ENCODE data around the gene MYO1F.
A peak's percentile ranks its signal among the peaks of the same experiment; 100 is the strongest.
"Not testable (repeated sequence)": the region's sequence is repeated elsewhere in the genome, so short reads cannot be mapped to it uniquely, and the experiment has no call there.

Gene MYO1F

DNA sequence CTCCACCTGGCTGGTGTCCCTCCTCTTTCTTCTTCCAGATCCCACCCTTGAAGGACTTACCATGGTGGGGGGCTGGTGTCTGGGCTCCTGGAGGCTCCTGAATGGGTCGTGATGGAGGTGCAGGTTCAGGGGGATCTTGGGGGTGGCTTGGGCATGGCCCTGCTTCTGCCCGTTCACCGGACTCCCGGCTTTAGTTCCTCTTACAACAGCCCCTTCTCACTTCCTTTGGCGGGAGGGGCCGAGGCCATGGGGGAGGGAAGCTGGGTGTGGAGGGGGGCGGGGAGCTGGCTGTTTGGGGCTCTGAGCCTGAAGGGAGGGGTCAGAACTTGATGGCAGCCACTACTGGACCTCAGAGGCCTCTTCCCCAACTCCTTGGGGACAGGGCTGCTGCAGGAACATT is at the start of gene MYO1F:
MYO1F (minus strand) TSS at position 196 of the 400 bp plus-strand sequence; CDS start at position 63, 133 bp downstream.
- DNase-seq, result no peak

DNA sequence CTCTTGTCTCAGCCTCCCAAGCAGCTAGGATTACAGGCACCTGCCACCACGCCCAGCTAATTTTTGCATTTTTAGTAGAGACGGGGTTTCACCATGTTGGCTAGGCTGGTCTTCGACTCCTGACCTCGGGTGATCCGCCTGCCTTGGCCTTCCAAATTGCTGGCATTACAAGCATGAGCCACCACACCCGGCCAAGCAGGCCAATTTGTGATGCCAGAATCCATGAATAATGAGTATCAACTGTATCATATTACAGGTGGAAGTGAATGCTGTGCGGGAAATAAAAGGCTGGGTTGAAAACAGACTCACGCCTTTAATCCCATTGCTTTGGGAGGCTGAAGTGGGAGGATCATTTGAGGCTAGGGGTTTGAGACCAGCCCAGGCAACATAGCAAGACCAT is 49.6 kb upstream of the MYO1F start:
- no peak for DNase-seq

DNA sequence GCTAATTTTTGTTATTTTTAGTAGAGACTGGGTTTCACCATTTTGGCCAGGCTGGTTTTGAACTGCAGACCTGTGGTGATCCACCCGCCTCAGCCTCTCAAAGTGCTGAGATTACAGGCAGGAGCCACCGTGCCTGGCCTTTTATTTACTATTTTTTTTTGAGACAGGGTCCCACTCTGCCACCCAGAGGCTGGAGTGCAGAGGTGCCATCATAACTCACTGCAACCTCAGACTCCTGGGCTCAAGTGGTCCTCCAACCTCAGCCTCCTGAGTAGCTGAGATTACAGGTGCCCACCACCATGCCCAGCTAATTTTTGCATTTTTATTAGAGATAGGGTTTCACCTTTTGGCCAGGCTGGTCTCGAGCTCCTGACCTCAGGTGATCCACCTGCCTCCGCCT is 45.6 kb upstream of the MYO1F start:
- not testable (repeated sequence) for DNase-seq

DNA sequence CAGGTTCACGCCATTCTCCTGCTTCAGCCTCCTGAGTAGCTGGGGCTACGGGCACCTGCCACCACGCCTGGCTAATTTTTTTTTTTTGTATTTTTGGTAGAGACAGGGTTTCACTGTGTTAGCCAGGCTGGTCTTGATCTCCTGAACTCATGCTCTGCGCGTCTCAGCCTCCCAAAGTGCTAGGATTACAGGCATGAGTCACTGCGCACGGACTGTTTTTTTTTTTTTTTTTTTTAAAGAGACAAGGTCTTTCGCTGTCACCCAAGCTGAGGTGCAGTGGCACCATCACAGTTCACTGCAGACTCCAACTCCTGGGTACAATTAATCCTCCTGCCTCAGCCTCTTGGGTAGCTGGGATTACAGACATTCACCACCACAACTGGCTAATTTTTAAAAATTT is 41.5 kb upstream of the MYO1F start:
- no peak for DNase-seq

DNA sequence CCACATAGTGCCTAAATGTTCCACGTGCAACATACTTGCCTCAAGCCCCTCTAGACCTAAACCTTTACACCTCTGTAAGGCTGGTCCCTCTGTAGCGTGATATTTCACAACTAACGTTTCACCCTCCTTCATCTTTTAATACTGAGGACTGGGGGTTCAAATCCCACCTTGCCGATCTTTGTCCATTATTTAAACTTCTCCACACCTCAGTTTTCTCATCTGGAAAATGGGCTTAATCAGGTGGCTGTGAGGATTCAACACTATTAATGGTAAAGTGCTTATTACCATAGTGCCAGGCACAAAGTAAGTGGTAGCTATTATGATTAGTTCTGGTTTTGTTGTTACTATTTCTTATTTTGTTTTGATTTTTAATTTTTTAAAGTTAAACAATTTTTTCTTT is 40.7 kb upstream of the MYO1F start:
- no peak for DNase-seq

DNA sequence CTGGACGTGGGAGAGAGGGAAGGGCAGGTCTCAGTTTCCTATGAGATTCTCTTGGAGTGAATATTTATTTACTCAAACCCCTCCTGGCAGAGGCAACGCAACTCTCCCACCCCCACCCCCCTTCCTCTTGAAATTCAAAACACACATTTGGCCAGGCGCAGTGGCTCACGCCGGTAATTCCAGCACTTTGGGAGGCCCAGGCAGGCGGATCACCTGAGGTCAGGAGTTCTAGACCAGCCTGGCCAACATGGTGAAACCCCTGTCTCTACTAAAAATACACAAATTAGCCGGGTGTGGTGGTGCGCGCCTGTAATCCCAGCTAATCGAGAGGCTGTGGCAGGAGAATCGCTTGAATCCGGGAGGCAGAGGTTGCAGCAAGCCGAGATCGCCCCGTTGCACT is 40.1 kb upstream of the MYO1F start:
- not testable (repeated sequence) for DNase-seq

DNA sequence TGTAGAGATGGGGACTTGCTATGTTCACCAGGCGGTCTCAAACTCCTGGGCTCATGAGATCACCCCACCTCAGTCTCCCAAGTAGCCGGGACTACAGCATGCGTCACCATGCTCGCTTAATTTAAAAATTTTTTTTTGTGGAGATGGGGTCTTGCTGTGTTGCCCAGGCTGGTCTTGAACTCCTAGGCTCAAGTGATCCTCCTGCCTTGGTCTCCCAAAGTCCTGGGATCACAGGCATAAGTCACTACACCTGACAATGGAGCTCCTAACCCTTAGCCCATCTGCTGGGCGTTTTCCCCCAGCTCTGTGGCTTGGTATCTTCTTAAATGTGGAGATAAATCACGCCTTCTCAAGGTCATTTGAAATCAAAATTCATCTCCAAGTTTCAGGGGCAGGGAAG is 39.6 kb upstream of the MYO1F start:
- no peak for DNase-seq

DNA sequence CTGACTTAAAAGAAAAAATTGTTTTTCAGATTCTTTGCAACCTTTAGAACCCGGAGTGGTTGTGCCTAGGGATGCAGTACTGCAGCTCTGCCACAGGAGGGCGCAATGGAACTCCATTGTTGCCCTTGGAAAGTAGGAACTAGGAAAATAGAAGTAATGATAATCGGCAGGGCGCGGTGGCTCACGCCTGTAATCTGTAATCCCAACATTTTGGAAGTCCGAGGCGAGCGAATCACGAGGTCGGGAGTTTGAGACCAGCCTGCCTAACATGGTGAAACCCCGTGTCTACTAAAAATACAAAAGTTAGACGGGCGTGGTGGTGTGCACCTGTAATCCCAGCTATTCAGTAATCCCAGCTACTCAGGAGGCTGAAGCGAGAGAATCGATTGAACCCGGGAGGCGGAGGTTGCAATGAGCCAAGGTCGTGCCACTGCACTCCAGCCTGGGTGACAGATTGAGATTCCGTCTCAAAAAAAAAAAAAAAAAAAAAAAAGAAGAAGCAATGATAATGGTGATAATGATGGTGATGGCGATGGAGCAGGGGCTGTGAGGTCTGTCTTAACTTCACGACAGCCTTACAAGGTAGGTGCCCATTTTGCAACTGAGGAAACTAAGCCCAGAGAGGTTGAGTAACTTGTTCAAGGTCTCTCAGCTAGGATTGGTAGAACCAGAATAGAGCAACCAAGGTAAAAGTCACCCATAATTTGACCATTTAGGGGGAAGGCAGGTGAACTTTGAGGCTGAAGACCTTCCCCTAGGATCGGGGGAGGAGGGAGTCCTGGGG is 38.8 kb upstream of the MYO1F start:
- DNase-seq, result peak; percentile 65

DNA sequence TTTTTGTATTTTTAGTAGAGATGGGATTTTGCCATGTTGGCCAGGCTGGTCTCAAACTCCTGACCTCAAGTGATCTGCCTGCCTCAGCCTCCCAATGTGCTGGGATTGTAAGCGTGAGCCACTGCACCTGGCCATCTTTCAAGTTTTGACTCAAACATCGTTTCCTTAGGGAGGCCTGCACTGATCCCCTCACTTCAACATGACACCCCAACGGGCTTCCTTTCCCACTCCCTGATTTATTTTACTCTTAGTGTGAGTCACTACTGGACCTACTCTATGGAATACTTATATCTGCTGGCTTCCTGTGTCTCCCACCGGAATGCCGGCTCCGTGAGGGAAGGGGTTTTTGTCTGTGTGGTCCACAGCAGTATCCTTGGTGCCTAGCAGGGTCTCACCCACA is 37.8 kb upstream of the MYO1F start:
- no peak for DNase-seq

DNA sequence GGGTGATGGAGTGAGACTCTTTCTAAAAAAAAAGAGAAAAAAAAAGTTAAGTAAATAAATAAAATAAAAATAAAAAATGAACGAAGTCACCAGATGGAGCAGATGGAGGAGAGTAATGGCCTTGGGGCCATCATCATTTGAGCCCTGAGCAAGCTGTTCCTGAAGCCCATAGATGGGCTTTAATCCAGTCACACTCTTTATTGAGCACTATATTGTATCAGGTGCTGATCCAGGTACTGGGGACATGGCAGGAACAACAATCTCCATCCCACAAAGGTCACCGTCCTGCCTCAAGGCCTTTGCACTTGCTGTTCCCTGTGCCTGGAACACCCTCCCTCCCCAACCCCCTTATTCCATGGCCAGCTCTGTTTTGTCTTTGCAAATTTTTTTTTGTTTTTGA is 37.2 kb upstream of the MYO1F start:
- no peak for DNase-seq

DNA sequence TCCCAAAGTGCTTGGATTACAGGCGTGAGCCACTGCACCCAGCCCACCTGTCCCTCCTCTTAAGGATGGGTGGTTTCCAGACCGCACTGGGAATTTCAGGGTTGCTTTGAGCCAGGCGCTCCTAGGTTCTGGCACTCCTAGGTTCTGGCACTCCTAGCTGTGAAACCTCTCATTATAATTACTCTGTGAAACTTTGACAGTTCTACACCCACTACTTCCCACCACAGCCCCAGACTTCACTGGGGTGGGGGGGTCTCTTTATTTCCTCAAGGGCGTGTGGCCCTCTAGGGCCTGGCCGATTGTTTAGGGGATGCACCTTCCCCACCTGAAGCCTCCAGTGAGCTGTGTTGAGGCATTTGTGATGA is 35.5 kb upstream of the MYO1F start:
- DNase-seq, result no peak

DNA sequence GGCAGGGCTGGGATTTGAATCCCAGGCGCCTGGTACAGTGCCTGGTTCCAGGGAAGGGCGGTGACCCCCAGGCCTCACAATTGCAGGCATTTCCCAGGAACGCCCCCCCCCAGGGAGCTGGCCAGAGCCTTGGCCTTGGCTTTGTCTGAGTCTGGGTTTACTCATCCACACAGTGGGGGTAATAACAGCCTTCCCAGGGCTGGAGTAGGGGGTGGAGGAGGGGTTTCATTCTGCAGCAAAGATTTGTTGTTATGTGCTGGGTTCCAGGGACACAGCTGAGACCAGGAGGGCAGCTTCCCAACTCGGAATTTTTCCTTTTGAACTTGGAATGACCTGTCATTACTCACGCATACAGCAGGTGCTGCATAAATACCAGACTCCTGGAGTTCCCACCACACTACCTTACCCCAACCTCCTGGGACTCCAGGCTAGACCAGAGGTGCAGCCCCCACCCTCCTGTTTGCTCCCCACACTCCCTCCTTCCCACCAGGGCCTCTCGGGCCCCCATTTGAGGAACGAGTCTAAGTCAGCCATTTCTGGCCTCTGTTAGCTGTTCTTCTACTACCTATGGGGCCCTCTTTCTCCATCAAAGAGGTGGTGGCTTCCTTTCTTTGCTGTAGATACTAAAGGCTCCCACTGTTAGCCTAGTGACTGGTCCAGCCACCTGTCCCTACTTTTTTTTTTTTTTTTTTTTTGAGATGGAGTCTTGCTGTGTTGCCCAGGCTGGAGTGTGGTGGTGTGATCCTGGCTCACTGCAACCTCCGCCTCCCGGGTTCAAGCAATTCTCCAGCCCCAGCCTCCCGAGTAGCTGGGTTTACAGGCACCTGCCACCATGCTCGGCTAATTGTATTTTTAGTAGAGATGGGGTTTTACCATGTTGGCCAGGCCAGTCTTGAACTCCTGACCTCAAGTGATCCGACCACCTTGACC is 34.9 kb upstream of the MYO1F start:
- no peak for DNase-seq

DNA sequence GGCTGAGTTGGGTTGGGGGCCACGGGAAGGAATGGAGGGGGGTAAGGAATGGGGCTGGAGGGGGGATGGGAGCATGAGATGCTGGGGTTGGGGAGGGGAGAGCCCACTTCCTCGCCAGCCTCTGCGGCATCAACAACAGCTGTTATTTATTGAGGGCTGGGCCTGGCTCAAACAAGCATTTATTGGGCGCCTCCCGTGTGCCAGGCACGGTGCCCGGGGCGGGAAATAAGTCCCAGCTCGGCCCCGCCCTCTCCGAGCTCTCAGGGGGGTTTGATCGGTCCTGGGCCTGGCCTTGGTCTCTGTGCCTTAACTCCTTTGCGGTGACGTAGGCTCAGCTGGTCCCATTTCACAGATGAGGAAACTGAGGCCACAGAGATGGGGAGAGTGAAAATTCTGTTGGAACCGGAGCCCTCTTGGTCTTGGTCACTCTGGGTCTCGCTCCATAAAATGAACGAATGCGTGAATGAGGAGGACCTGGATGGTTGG is 34.2 kb upstream of the MYO1F start:
- DNase-seq, result no peak

DNA sequence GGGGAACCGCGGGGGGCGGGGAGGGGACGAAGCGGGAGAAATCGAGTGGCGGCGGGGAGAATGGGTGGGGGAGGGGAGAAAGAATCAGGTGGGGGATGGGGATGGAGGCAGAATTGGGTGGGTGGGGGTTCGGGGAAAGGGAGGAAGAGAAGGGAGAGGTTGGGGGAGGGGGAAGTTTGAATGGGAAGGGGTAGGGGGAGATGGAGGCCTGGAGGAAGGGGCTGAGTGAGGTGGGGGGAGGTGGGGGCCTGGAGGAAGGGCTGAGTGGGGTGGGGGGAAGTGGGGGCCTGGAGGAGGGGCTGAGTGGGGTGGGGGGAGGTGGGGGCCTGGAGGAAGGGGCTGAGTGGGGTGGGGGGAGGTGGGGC is 33.7 kb upstream of the MYO1F start:
- DNase-seq, result no peak

DNA sequence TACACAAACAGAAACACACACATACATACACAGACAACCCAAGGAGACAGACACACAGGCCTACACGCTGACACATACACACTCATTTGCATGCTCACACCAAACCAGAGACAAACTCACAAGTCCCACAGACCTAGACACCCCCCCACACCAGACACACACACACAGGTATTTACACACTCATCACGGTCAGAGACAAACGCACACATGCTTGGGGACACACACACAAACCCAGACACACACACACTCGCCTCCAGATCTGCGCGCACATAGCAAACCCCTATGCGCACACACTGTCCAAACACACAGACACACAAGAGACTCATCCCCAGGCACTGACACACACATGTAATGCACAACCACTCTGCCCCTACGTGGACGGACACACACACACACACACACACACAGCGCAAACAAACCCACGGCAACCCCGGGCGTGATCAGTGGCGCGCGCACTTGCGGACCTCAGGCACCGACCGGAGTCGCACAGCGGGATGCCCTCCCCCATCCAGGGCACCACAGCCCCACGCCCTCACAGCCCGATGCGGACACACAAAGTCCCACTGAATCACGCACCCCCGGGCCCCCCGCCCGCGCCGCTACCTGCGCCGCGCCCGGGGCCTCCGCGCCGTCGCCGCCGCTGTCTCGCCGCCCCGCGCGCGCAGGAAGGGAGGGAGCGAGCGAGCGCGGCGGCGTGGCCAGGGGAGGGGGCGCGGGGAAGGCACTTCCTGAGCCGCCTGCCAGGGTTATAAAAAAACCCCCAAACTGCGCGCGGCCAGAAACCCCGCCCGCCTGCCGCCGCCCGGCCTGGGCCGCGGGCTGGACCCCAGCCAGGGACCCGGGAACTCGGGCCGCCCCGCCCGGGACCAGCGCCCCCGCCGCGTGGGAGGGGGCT is 33.0 kb upstream of the MYO1F start, which contains the start of gene ADAMTS10:
ADAMTS10 (minus strand) TSS at position 675 of the 895 bp plus-strand sequence. CDS start 5,005 bp downstream, outside the sequence.
- DNase-seq, result peak; percentile 41

DNA sequence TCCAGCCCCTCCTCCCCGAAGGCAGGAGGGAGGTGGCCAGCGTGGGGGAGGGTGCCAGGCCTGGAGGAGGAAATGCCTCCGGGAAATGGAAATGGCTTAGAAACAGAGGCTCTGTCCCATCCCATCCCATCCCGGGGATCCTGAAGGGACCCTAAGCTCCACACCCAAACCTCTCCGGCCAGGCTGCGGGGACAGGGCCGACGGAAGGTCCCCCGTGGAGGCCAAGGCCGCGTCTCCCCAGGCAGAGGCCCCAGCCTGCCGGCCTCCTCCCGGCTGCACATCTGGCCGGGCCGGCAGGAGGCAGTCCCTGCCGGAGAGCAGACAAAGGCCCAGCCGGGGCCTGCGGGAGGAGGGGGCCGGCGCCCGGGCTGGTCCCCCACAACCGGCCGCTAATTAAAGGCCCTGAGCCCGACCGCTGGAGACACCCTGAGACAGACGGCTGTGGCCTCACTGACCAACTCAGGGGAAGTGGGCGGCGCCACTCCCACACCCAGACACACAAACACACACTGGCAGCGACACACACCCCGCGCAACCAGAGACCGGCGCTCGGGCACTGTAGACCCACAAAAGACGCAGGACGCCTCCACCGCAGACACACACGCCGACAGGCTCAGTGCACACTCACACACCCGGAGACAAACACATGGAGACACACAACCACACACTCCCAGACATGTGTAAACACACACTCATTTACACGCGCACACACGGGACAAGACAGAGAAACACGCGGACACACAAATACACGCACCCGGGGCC is 32.2 kb upstream of the MYO1F start:
- DNase-seq, result peak; percentile 45

DNA sequence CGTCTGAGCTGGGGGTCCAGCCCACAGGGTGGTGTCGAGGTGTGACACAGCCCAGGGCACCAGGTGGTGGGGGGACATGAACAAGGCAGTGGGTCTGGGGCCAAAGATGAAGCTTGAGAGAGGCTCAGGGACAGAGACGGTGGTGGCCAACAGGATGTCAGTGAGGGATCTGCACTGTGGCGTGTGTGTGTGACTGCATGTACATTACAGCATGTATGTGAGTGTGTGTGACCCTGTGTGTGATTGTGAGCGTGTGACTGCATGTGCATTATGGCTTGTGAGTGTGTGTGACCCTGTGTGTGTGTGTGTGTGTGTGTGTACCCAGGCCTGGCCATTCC is 31.7 kb upstream of the MYO1F start:
- no peak for DNase-seq

DNA sequence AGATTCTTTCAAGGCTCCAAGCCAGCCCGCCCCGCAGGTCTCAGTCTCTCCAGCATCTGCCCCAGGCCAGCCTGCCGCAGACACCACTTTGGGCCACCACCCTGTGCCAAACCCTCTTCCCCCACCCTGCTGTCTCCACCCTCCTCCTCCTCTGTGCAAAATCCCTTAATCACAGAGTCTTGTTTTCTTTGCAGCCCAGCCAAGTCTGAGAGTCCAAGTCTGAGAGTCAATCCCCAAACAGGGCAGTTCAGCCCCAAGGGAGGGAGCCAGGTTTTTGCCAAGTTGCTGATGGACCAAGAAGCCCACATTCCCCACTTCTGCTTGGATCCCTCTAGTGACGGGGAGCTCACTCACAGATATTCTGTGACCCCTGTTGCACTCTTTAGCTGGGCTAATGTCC is 30.1 kb upstream of the MYO1F start:
- DNase-seq, result no peak

DNA sequence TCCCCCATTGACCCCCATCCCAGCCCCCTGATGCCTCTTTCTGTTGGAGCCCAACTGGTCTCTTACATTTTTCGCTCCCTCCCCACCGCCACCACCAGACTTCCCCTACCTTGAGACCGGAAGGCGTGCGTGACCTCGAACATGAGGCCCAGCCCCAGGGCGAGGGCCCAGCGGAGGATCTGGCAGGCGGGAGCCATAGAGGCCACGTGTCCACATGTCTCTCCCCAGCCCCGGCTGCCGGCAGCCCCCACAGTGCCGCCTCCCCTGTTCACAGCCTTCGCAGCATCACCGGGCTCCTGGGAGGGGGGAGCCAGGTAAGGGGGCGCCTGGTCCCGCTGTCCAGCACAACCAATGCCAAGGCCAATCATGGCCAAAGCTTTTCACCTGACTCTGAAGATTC is 28.3 kb upstream of the MYO1F start:
- DNase-seq, result no peak

DNA sequence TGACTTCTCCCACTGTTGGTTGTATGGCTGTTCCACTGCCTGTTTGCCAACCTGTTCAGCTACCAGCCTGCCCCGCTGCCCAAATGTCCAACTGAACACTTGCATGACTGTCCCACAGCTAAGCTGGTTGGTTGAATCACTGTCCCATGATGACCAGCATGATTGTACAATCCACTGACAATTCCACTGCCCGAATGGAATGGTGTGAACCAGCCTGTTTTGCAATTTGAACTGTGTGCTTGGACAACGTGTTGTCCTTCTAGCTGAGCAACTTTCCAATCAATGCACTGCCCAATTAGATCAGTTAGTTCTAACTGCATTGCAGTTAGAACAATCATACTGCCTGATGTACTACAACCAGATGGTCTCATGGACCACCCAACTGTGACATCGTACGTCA is 24.6 kb upstream of the MYO1F start:
- DNase-seq, result no peak

DNA sequence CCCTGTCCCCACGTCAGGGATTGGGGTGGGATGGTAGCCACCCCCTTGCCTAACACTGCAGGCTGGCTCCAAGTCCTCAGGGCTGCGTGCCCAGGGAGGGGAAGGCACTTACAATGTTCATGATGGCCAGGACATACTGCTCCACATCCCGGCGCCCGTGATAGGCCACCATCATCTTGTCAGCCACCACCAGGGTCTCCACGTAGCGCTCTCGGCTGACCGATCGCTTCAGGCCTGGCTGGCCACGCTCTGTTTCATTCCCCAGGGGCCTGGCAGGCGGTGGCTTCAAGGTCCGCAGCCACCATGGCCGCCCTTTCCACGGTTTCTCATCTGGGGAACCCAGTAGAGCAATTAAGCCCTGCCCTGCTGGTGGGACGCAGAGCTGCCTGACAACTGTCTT is 23.6 kb upstream of the MYO1F start:
- DNase-seq, result no peak

DNA sequence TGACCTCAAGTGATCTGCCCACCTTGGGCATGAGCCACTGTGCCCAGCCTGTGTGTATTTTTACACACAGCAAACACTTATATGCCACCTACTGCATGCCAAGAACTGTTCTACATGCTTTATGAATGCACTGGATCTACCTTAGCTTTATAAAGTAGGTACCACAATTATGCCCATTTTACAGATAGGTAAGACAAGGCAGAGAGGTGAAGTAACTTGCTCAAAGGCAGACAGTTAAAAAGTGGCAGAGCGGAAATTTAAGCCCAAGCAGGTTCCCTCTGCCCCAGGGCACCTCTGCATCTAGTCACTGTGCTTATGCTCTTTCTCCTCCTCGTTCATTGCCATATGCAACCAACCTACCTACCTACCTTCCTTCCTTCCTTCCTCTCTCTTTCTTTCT is 22.8 kb upstream of the MYO1F start:
- no peak for DNase-seq
